ENCODE results near the gene FBN1. TPM values are rescaled to one million over a fixed set of nuclear protein-coding genes. Genes with fewer than 3 reads are reported as not detected.

The FBN1 gene
- total RNA-seq, 4 donors from 2014 or later = 3.9 to 87.0 (median 23.4) TPM

- intact Hi-C loops (cut with DNase I) = no loop called here
- H3K27ac ChIP-seq = peak overlapping the region in 3 of 4 donors; percentile 66 to 77 (median 71)
- DNase-seq = no peak
- TF ChIP-seq CTCF (IDR thresholded peaks at IDR 0.05) (no peak), POLR2A (IDR thresholded peaks at IDR 0.05) (no peak)
- no peaks in the 10 kb centered on the region for H3K9me3 ChIP-seq
- no peaks in the 10 kb centered on the region for H3K27me3 ChIP-seq
- 23 to 59% methylated on average over 3 of the region's 3 CpGs for WGBS, 2 donors
- peaks cover 7 to 44% (median 26%) of the 10 kb centered on the region in 3 donors for H3K4me1 ChIP-seq
- H3K4me3 ChIP-seq = no peak overlapping the region
- H3K36me3 ChIP-seq = peaks cover 0 to 24% (median 0%) of the 10 kb centered on the region in 3 donors
These were observed 229.2 kb downstream of the FBN1 start for GRCh38 chr15:48416301-48416700.

GRCh38 chr15:48415036-48415886 is 230.2 kb downstream of the FBN1 start:
- WGBS, 2 donors = 34 to 53% methylated on average over 10 to 15 of the region's 15 CpGs
- DNase-seq = no peak
- Histone ChIP-seq H3K27me3 (no peaks in the 10 kb centered on the region), H3K27ac (peak overlapping the region; percentile 45 to 77 (median 68)), H3K36me3 (peaks cover 0 to 14% (median 0%) of the 10 kb centered on the region in 3 donors), H3K4me1 (peaks cover 7 to 44% (median 26%) of the 10 kb centered on the region in 3 donors), H3K9me3 (no peaks in the 10 kb centered on the region), H3K4me3 (peak overlapping the region in 1 of 4 donors; percentile 19)
- TF ChIP-seq CTCF (IDR thresholded peaks at IDR 0.05) (no peak), POLR2A (IDR thresholded peaks at IDR 0.05) (no peak)
- intact Hi-C loops (cut with DNase I) = no loop called here

GRCh38 chr15:48414015-48414414 is 231.5 kb downstream of the FBN1 start:
- 62 to 63% methylated on average over 3 of the region's 3 CpGs for WGBS, 2 donors
- H3K4me1 ChIP-seq = peaks cover 7 to 46% (median 26%) of the 10 kb centered on the region in 3 donors
- no peak overlapping the region for H3K4me3 ChIP-seq
- intact Hi-C loops (cut with DNase I) = no loop called here
- TF ChIP-seq POLR2A (IDR thresholded peaks at IDR 0.05) (no peak), CTCF (IDR thresholded peaks at IDR 0.05) (no peak)
- no peaks in the 10 kb centered on the region for H3K9me3 ChIP-seq
- DNase-seq = no peak
- no peaks in the 10 kb centered on the region for H3K27me3 ChIP-seq
- peaks cover 0 to 4% (median 0%) of the 10 kb centered on the region in 3 donors for H3K36me3 ChIP-seq
- peak overlapping the region in 3 of 4 donors; percentile 60 to 77 (median 71) for H3K27ac ChIP-seq

GRCh38 chr15:48413304-48413703 is 232.2 kb downstream of the FBN1 start:
- peaks cover 7 to 53% (median 31%) of the 10 kb centered on the region in 3 donors for H3K4me1 ChIP-seq
- no peaks in the 10 kb centered on the region for H3K9me3 ChIP-seq
- peaks cover 0 to 4% (median 0%) of the 10 kb centered on the region in 3 donors for H3K36me3 ChIP-seq
- no peak for TF ChIP-seq CTCF (IDR thresholded peaks at IDR 0.05)
- TF ChIP-seq POLR2A (IDR thresholded peaks at IDR 0.05) = no peak
- intact Hi-C loops (cut with DNase I) = no loop called here
- H3K27me3 ChIP-seq = no peaks in the 10 kb centered on the region
- DNase-seq = no peak
- H3K27ac ChIP-seq = peak overlapping the region in 2 of 4 donors; percentile 60 to 77
- H3K4me3 ChIP-seq = no peak overlapping the region
- WGBS, 2 donors = 67 to 80% methylated on average over 6 of the region's 6 CpGs

GRCh38 chr15:48411971-48412591 is 233.4 kb downstream of the FBN1 start:
- DNase-seq = no peak
- intact Hi-C loops (cut with DNase I) = no loop called here

More at GRCh38 chr15:48411971-48412591, 233.4 kb downstream of the FBN1 start:
- Histone ChIP-seq H3K4me3 (no peak overlapping the region), H3K36me3 (no peaks in the 10 kb centered on the region), H3K27me3 (no peaks in the 10 kb centered on the region), H3K9me3 (no peaks in the 10 kb centered on the region), H3K4me1 (peaks cover 7 to 56% (median 31%) of the 10 kb centered on the region in 3 donors), H3K27ac (peak overlapping the region in 2 of 4 donors; percentile 56 to 60)
- TF ChIP-seq POLR2A (IDR thresholded peaks at IDR 0.05) (no peak), CTCF (IDR thresholded peaks at IDR 0.05) (no peak)
- 64 to 67% methylated on average over 6 of the region's 6 CpGs for WGBS, 2 donors

Measured in esophagus squamous epithelium (tissue), 5 donors.